Measurements from ENCODE around the gene LRRC8B.
A peak's percentile ranks its signal among the peaks of the same experiment; 100 is the strongest.

The LRRC8B gene

DNA sequence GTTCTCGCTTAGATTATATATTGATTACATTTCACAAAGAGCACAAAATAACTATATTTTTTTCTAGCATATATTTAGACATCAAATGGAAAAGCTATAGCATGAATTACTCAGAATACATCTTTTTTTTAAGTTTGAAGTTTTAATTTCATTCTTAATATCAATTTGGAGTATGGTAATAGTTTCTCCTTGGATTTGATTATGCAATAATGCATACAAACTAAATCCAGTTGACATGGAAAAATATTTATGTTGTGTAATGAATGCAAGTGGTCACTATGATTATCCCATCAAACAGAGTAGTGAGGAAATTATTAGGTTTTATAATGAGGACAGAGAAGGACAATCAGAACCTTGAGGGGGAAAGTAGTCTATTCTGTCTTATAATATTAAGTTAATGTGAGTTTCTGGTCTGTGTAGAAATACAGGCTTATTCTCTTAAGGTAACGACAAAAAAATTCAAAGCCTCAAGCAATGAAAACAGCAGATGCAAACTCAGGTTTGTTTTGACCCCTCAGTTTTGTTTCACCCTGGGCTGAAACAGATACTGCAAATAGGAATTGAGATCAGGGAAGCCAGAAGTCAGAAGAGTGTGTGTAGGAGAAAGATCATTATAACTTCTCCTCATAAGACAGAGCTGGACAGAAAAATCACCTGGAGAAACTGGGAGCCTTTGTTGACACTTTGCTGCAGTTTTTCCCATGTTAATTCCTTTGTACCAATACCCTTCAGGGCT is 23.7 kb downstream of the LRRC8B start:
- no peak for DNase-seq

DNA sequence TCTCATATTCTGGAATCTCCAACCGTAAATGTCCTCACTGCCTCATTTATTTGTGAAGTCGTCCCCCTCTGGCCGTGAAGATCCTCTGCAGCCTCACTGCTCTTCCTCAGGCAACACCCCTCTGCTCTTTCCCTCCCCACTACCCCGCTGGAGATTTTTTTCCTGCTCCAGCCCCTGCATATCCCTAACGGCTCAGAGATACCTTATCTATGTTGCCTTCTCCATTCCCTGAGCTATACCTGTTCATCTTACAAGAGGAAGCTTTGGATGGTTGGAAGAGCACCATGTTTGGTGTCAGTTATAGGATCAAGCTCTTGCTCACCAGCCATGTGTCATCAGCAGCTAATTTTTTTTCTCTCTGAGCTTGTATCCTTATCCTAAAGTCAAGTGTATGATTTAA is 26.4 kb downstream of the LRRC8B start:
- no peak for DNase-seq

DNA sequence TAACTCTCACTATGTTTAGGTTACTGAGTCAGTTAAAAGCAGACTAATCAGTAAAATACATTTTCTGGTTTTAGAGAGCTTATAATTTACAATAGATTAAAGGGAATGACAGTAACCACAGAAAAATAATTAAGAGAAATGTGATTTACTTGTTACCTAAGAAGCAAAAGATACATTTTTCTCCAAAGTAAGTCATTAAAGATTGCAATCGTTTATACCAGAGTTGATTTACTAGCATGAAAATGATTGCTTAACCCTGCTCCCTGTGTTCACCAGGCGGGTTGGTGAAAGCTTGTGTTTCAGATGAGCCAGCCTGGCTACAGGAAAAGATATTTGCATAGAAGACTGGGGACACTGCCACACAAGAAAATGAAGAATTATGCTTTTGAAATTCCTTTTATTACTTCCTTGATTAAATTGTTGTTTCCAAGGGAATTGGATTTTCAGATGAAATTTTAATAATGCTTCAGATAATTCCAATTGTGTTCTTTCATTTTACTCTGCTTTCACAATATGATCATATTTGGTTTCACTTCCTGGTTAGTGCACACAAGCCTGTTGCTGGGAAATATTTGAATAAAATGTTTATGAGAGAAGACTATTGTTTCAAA is 27.9 kb downstream of the LRRC8B start:
- no peak for DNase-seq

DNA sequence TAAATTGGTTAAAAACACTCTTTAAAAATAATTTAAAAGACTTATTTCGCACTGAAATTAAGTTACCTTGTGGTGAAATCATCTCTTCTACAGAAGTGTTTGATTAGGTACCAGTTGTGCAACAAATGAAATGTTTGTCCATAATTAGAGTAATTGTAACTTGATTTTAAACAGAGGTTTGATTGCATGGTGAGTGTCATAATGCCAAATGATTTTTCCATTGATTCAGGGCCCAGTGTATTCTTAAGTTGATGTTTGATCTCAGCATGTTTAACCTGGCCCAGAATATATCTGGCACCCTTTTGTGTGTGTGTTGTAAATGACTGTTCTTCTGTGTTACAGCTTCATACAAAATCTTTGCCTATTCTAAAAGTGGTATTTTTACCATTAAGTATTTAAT is 28.5 kb downstream of the LRRC8B start:
- DNase-seq: peak; percentile 24

DNA sequence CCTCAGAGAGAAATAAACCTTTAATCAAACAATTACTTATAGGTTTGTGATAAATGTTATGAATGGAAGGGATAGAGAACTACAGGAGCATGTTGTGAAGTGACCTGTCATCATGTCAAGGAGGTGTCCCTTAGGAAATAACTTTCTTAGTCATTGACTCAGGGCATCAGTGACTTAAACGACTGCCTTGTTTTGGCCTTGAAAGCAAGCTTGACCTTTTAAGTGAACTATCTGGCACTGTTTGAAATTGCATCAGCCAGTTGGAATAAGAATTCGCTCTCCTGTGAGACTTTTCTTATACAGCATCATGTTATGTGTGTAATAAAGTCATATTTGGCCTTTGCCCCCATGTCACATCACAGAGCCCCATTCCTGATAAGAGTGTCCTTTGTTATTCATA is 30.9 kb downstream of the LRRC8B start:
- no peak for DNase-seq

DNA sequence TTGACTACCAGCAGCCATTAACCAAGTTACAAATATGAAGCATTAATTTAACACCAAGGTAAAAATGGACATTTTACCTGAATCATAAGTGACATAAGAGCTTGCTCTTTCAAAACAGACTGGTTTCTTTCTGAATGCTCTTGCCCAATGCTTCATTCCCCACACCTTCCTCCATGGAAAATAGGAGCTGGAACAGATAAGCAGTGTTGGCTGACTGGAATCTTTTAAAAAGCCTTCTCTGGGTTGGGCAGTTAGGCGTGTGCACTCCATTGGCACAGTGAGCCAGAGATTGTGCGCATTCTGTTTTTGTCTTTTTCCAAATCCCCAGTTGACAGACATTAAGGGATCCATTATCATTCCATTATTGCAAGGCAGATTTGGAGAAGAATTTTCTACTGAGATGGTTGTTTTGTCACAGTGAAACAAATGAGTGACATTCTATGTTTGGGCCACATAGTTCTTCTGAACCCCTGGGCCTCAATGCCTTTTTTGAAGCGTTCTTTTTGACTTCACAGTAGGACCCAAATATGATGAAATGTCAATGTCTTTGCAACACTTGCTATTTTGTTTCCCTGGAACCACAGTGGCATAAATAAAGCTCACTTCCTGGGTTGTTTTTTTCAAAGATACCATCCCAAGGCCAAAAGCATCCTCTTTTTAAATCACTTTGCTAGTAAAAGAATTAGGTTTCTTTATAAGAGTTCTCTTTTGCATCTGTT is 32.3 kb downstream of the LRRC8B start:
- DNase-seq: no peak

DNA sequence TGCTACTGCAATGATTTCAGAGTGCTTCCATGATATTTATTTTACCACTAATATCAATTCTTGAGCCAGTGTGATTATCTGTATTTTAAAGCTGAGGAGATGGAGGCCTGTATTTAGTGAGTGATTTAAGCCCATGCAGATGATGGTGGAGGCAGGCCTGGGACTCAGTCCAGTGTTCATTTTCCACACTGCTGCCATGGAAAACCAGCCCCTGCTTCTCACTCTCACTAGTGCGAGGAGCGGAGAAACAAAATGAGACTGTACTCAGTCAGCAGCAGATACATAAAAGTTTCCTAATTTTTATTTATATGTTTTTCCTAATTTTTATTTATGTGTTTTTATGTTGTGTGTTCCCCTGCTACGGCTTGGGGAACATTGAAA is 32.8 kb downstream of the LRRC8B start:
- no peak for DNase-seq

DNA sequence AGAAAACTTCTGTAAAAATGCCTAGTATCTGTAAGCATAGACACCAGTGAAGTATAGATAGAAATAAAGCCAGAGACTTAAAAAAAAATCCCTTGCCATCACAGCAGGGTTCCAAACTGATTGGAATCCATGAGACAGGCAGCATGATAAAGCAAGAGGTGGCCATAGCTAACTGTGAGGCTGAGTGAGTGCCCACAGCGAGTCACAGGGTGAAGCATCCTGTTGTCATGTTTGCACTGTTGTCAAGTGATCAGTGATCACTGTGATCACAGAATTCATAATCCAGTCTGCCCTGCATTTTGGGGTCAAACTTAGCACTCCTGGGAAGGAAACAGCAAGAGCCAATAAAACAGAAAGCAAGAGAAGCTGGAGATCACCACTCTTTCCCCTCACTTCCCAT is 33.3 kb downstream of the LRRC8B start:
- DNase-seq: no peak

DNA sequence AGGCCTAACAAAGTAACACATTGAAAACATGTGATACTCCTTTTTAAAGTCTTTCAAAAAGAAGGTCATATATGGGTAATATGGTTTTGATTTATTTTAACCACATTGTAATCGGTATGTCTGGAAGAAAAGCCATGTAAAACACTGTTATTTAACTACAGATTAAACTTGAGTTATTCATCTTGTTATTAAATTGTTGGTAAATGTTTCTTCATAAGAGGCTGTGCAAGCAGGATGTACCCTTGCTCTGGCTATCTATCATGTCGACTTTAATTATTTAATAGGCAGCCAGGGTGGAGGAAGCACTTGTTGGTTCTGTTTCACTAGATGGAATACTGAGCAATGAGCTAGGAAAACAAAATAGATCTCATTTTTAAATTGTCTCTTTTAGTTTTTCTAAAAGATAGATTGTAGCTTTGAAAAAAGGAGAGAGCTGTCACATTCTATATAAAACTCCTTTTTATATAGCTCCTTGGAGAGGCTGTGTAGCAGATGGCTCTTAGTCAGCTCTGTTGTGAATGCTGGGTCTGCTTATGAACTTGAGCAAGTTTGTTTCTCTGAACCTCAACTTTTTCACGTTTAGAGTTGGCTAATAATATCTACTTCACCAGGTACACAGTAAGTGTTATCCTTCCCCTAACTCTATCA is 39.5 kb downstream of the LRRC8B start:
- no peak for DNase-seq

DNA sequence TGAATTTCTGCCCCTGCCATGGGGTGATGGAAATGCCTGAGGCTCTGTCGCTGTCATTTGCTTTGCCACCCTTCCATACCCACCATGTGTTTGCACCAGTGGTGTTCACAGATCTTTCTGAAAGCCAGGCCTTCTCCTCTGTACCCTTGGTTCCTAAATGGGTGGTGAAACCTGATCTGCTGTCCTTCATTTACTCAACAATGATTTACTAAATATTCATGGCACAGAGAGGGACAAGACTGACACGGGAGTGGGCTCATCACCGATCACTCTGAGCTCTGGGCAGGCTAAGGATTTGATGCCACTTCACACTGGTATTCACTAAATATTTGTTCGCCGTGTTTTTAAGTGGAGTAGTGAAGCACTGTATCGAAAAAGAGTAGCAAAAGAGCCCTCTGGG is 40.9 kb downstream of the LRRC8B start:
- no peak for DNase-seq

DNA sequence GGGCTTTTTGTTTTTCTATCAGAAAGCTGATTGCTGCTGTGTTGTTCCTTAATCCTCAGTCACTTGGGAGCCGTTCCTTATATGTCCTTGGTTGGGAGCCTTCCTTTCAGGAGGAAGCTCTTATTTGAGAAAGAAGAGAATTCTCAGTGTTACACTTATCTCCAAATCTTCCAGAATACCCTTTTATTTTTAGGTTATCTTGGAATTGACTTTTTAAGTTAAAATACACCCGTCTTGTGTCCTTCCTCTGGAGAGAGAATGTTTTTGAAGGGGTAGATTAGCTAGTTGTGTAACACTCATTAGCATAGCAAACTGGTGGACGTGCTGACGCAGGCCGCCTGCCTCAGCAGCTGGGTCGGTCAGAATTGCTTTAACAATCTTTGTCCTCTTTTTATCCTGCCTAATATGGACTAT is 42.1 kb downstream of the LRRC8B start:
- DNase-seq: no peak

DNA sequence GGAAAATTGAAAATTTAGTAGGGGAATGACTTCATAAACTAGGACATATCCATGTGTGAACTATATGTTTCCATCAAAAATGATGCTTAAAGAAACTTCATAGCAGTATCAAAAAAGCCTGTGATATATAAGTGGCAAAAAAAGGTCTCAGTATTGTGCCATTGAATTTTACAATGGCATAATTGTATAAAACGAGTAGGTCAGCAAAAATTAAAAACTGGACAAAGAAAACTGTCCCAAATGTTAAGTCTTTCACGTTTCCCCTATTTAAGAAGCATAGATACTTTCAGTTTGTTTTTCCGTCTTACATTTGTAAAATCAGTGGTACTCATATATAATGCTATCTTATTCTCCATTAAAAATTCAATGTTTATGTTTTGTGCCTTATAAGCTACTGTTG is 43.2 kb downstream of the LRRC8B start:
- no peak for DNase-seq

DNA sequence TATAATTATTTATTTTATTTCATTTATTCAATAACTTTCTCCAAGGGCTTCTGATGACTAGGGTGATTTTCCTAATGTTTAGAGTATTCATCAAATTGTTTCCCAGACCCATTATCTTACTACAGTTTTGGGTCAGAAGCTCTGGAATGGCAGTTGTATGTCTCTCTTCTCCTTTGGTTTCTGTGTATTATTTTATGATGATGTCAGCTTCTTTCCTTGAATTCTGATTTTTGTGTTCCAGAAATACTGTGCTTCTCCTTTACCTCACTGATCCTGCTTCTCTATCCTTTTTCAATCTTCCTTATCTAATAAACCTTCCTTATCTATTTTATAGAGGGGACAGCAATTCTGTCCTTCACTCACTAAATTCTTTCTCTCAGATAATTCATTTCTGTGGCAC is 48.8 kb downstream of the LRRC8B start:
- DNase-seq: no peak

DNA sequence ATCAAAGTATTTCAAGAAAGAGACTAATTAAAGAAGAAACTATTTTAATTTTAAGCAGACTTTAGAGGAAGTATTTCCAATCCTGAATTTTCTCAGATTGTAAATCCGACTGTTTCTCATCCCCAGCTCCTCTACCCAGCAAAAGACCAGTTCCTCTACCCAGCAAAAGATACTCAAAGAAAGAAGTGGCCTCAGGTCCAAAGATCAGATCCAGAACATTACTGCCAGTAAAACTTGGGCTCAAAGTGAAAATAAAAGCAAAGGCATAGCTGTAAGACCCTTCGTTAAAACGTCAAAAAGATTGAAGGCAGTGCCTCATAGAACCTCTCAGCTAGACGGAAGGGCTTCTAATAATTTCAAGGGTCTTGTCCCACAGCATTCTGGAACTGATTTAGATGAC is 50.0 kb downstream of the LRRC8B start:
- DNase-seq: no peak

DNA sequence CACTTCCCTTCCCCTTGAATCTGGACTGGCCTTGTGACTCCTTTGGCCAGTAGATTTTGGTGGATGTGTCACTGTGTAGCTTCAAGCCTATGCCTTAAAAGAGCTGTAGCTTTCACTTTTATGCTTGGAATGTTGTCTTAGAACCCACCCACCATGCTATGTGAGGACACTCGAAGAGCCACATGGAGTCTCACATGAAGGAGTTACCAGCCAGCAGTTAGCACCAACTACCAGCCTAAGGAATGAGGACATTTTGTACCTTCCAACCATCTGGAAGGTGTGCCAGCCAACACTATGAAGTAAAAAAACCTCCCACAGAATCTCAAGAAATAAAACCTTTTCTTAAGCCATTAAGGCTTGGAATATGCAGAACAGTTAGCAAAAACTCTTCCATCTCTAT is 50.6 kb downstream of the LRRC8B start:
- DNase-seq: no peak

DNA sequence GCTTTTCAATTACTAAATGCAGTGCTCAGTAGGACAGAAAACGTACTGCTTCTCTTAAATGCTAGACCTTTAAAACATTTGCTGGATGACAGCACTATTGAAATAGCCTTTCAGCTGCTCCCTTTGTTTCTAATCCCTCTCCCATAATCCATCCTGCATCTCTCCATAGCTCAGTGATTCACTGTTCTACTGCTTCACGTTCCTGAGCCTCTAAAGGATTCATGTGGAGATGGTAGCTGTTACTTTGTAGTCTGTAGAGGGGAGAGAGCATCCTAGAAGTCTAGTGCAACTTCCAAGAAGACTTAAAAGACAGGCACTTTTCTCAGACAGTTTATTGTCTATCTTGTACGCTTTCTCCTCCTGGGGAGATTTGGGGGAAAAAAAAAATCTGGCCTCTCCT is 51.4 kb downstream of the LRRC8B start:
- DNase-seq: no peak

DNA sequence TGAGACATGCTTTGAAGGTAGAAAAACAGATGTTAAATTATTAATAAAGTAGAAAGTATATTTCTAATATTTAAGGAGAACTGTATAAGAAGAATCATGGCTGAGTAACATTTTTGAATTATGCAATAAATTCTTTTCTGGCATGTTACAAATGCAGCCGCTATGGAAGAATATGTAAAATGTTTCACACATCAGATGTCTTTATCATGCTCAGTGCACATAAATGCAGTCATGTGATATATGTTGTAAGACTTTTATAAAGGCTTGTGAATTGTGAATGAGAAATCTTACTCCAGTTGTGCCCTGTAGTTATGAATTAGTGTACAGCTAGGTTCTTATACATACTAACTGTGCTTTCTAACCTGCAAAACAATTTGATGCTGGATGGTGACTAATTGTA is 53.5 kb downstream of the LRRC8B start:
- DNase-seq: no peak

DNA sequence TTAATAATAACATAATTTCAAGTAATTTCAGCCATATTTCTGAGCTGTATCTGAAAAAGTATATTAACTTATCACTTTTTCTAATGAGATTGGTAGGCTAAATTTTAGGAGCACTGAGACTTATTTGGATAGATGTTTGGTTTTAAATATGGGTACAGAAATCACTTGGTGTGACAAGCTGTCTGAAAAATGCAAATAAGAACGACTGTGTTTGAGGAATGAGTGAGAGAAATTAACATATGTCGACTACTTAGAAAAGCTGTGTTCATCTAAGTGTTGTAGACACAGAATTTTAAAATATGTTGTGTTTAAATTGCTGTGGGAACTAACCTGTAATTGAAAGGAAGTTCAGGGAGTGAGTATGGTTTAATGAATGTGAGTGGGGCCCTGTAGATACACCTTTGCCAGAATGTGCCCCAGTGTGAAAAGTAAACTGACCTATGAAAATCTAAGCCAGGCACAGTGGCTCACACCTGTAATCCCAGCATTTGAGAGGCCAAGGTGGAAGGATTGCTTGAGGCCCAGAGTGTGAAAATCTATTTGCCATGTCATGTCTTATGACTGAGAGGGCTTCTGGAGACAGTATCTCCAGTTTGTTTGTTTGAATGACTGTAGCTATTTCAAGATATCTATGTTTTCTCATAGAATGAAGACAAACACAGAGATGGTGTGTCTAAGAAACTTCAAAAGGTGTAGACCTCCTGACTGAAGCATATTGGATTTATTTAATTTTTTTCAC is 54.5 kb downstream of the LRRC8B start:
- no peak for DNase-seq

DNA sequence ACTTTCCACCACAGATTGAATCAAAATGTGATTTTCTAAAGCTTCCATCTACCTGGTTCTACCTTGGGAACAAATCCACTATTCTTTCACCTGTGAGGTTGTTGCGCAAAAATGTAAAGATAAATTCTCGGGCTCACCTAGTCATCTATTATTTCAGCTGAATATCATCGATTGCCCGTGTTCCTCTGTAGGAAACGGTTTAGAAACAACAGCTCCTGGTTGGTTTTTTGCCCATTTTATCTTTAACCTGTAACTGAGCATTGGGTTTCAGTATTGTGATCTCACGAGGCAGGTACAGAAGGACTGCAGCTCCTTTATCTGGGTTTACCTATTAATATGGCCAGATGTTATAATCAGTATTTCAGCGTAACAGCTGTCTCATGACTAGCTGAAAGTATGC is 55.4 kb downstream of the LRRC8B start:
- DNase-seq: no peak

DNA sequence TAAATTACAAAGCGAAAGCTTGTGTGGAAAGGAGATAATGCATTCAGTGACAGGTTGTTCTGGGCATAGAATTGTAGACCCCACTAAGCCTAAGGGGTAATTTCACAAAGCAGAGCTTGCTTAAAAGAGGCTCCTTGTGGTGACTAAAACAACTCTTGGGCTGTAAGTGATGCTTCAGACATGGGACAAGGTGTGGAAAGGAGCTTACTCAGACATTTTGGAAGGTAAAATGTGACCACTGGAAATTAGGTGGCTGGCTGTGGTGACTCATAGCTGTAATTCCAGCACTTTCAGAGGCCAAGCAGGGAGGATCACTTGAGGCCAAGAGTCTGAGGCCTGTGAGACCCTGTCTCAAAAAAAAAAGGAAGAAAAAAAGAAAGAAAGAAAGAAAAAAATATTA is 57.2 kb downstream of the LRRC8B start:
- no peak for DNase-seq

DNA sequence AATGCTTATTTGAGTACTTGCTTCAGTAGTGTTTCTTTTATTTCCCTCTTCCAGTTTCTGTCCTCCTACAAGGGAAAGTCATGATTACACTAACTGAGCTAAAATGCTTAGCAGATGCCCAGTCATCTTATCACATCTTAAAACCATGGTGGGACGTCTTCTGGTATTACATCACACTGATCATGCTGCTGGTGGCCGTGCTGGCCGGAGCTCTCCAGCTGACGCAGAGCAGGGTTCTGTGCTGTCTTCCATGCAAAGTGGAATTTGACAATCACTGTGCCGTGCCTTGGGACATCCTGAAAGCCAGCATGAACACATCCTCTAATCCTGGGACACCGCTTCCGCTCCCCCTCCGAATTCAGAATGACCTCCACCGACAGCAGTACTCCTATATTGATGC is 57.9 kb downstream of the LRRC8B start:
- DNase-seq: no peak

DNA sequence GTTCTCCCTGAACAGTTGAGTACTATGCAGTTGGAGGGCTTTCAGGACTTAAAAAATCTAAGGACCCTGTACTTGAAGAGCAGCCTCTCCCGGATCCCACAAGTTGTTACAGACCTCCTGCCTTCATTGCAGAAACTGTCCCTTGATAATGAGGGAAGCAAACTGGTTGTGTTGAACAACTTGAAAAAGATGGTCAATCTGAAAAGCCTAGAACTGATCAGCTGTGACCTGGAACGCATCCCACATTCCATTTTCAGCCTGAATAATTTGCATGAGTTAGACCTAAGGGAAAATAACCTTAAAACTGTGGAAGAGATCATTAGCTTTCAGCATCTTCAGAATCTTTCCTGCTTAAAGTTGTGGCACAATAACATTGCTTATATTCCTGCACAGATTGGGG is 59.6 kb downstream of the LRRC8B start:
- no peak for DNase-seq

DNA sequence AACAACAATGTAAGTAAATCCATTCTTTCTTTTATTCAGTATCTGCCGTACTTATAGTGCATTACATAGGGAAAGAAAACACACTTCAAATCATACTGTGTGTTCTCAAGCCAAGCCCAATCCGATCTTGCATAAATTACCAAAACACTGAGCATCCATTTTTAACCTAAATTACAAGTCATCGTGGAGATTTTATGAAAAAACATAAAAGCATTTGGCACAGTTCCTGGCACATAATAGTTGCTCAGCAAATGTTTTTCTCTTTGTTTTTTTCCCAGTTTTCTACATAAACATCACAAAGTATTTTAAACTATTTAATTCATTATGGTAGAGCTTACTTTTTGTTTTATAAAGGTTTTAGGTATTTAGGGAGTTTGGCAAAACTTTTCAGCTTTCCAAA is 60.2 kb downstream of the LRRC8B start:
- no peak for DNase-seq

Data from NCI-H1092 (cell line).